Measurements from ENCODE around the gene PARD6G.

PARD6G gene

DNA sequence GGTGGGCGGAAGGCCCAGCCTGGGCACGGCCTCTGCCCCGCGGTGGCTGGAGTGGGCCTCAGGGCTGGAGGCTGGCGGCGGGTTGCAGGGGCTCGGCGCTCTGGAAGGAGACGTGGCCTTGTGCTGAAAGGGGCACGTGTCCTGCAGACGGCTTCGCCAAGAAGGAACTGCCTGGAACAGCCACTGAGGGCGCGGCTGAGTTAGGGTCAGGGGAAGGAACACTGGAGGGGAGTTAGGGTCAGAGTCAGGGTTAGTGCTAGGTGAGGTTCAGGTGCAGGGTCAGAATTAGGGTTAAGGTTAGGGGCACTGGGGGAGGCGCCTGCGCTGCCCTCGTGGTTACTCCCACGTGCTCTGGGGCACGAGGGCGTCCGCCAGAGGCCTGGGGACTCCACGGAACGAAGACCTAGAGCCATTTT, 139.2 kb downstream of the PARD6G start:
- no peak for DNase-seq (ENCODE audit: low read depth in 2 of 2)

DNA sequence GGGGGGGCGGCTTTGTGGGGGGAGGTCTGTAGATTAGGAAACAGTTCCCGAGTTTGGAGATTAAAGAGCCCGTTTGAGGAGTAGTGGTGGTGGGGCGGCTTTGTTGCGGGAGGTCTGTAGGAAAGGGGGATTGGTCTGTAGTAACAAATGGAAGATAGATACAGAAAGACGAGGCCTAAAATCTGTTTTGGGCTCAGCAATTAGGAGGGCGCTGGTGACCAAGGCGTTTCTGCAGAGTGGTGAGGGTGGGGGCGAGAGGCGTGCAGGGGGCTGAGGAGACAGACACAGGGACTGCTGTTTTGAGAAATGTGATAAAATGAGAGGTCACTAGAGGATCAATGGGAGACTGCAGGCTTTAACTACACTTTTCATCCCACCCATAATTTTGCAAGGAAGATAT, 139.9 kb downstream of the PARD6G start:
- DNase-seq (ENCODE audit: low read depth in 2 of 2), result no peak

Data from stimulated activated CD4-positive, alpha-beta T cell treated with anti-CD3 and anti-CD28 coated beads, Interleukin-4, amount 100 ng/mL, for 48 hours (primary cell).